GM12878 (cell line): ENCODE results near the gene SRSF3. TPM values are rescaled to one million over a fixed set of nuclear protein-coding genes. Genes with fewer than 3 reads are reported as not detected.

Experiments
- ATAC-seq: fragments of 200-7000 bp; cut with Tn5 transposase; 3 replicates; pipeline ENCODE4 v1.9.1; 2020; ENCODE audit warnings: mild to moderate bottlenecking, moderate library complexity
- BruUV-seq: library from RNA; stranded (reverse); fragments of 400-500 nt; replicated peaks from 2 replicates; lab custom pipeline; 2021; lab: Mats Ljungman, UMichigan
- CTCF ChIA-PET: fragments of 300-600 bp; sonication (Branson Sonifier 250); formaldehyde crosslinking; extraction: SDS; loops from one replicate; lab custom pipeline; 2021; ENCODE audit warnings: inconsistent platforms; lab: Yijun Ruan, JAX
- POLR2A ChIA-PET: fragments of 350-600 bp; formaldehyde crosslinking; extraction: SDS; loops from one replicate; lab custom pipeline; 2021; ENCODE audit warnings: inconsistent platforms; lab: Charles Lee
- RAD21 ChIA-PET: fragments of 300-600 bp; sonication (Branson Sonifier 250); formaldehyde crosslinking; loops from one replicate; lab custom pipeline; 2023; ENCODE audit warnings: antibody characterized with exemption; ENCODE audit not compliant: unreplicated experiment; lab: Charles Lee
- SMC1A ChIA-PET: fragments of 300-600 bp; sonication (Branson Sonifier 250); formaldehyde crosslinking; loops from one replicate; lab custom pipeline; 2023; ENCODE audit not compliant: unreplicated experiment, uncharacterized antibody; lab: Charles Lee
- DNase-seq: peaks from one replicate; pipeline ENCODE4 v3.0.0-alpha.2; 2011; ENCODE audit warnings: low read depth, low spot score
- FAIRE-seq: peaks from 3 replicates; lab custom pipeline; 2011; peaks lifted over from hg19 to GRCh38; lab: Jason Lieb, UNC
- H2AFZ ChIP-seq: 2 replicates; pipeline ENCODE4 v1.6.0; 2011; ENCODE audit warnings: low read depth, low read length, control low read depth; ENCODE audit not compliant: control insufficient read depth
- H3K27ac ChIP-seq: 2 replicates; pipeline ENCODE4 v1.5.1; 2011; ENCODE audit warnings: control low read depth; ENCODE audit not compliant: control insufficient read depth, insufficient read depth
- H3K27me3 ChIP-seq, 2 experiments: replicated peaks in 1 of 2; 2 replicates each; pipeline versions ENCODE4 v1.6.0 to v1.6.1; 2011; ENCODE audit warnings: low read length in 1 of 2; ENCODE audit not compliant: control insufficient read depth in 2 of 2, insufficient read depth in 2 of 2
- H3K36me3 ChIP-seq, 2 experiments: 2 replicates each; pipeline ENCODE4 v1.5.1; 2011; ENCODE audit warnings: low read length in 1 of 2; ENCODE audit not compliant: control insufficient read depth in 2 of 2, insufficient read depth in 2 of 2
- H3K4me1 ChIP-seq: 2 replicates; pipeline ENCODE4 v1.6.1; 2011; ENCODE audit warnings: mild to moderate bottlenecking, low read length, moderate library complexity, mixed read lengths; ENCODE audit not compliant: control insufficient read depth, insufficient read depth
- H3K4me2 ChIP-seq: 2 replicates; pipeline ENCODE4 v1.6.0; 2011; ENCODE audit warnings: control low read depth; ENCODE audit not compliant: control insufficient read depth, insufficient read depth
- H3K4me3 ChIP-seq: fragments of 200-600 bp; sonication (generic); 2 replicates; pipeline ENCODE4 v1.5.1; 2016
- H3K79me2 ChIP-seq: 2 replicates; pipeline ENCODE4 v1.6.0; 2011; ENCODE audit warnings: low read length; ENCODE audit not compliant: control insufficient read depth, insufficient read depth
- H3K9ac ChIP-seq: 2 replicates; pipeline ENCODE4 v1.8.0; 2011; ENCODE audit warnings: low read length, control low read depth, mixed read lengths; ENCODE audit not compliant: control insufficient read depth, insufficient read depth
- H3K9me3 ChIP-seq: replicated peaks from 3 replicates; pipeline ENCODE4 v1.5.1; 2011; ENCODE audit warnings: mild to moderate bottlenecking, low read length; ENCODE audit not compliant: control insufficient read depth, insufficient read depth
- H4K20me1 ChIP-seq: 2 replicates; pipeline ENCODE4 v1.6.0; 2011; ENCODE audit not compliant: control insufficient read depth, insufficient read depth
- ATF2 ChIP-seq: IDR thresholded peaks from 2 replicates; pipeline ENCODE4 v1.6.1; 2012; ENCODE audit warnings: low read length, inconsistent platforms
- ATF3 ChIP-seq: IDR thresholded peaks from 2 replicates; pipeline ENCODE4 v1.6.1; 2011; ENCODE audit warnings: low read depth, mild to moderate bottlenecking, low read length, moderate library complexity, borderline replicate concordance; ENCODE audit errors: extremely low read depth
- ATF7 ChIP-seq: fragments of 450-650 bp; IDR thresholded peaks from 2 replicates; pipeline ENCODE4 v1.6.1; 2016; ENCODE audit warnings: low read depth, mild to moderate bottlenecking
- BCL3 ChIP-seq: IDR thresholded peaks from 2 replicates; pipeline ENCODE4 v1.6.1; 2011; ENCODE audit warnings: borderline replicate concordance, low read depth, mild to moderate bottlenecking, moderate library complexity, low read length; ENCODE audit not compliant: insufficient read depth, poor library complexity, severe bottlenecking
- CHD1 ChIP-seq: IDR thresholded peaks from 2 replicates; pipeline ENCODE4 v1.6.1; 2012; ENCODE audit warnings: low read depth, low read length, improper control_type of control experiment
- FOS ChIP-seq: IDR thresholded peaks from 3 replicates; pipeline ENCODE4 v1.6.1; 2011; ENCODE audit warnings: borderline replicate concordance; ENCODE audit not compliant: insufficient read length; ENCODE audit errors: extremely low read depth
- FOXK2 ChIP-seq: fragments of 450-650 bp; IDR thresholded peaks from 2 replicates; pipeline ENCODE4 v1.6.1; 2017; ENCODE audit warnings: mild to moderate bottlenecking, moderate library complexity
- RB1 ChIP-seq: fragments of 450-650 bp; formaldehyde crosslinking; IDR thresholded peaks from 2 replicates; pipeline ENCODE4 v1.6.1; 2017; ENCODE audit warnings: mild to moderate bottlenecking, borderline replicate concordance
- ZBTB40 ChIP-seq: fragments of 450-650 bp; IDR thresholded peaks from 2 replicates; pipeline ENCODE4 v1.6.1; 2016; ENCODE audit warnings: mild to moderate bottlenecking, moderate library complexity, borderline replicate concordance
- ZZZ3 ChIP-seq: IDR thresholded peaks from 2 replicates; pipeline ENCODE4 v1.6.1; 2011; ENCODE audit warnings: low read depth; ENCODE audit not compliant: control insufficient read depth, insufficient read length
- WGBS: methylation state at CpG from one replicate; pipeline ENCODE4 v1.1.6; 2016; ENCODE audit warnings: low lambda C conversion rate; ENCODE audit not compliant: insufficient replicate concordance, insufficient coverage; ENCODE audit errors: missing lambda C conversion rate; 5-methylcytosine and 5-hydroxymethylcytosine counted together
- in situ Hi-C: fragments of 300-500 bp; cut with MboI; formaldehyde crosslinking; loops from 9 replicates; pipeline ENCODE4 v1.14.3; 2018; ENCODE audit warnings: mixed read lengths
- intact Hi-C: fragments of 100-400 bp; cut with micrococcal nuclease; formaldehyde crosslinking; loops from one replicate; pipeline ENCODE4 v1.14.2; 2022; ENCODE audit not compliant: unreplicated experiment
- polyA plus RNA-seq, 11 experiments: library from polyadenylated mRNA; depleted of rRNA in 4 of 11; unstranded in 6 of 11; stranded (reverse) in 5 of 11; fragments of >200 nt; fragmentation: Nextera tagmentation in 4 of 11; fragmentation: Illumina TruSeq in 1 of 11; extraction: Ambion mirVana in 4 of 11; extraction: Trizol in 1 of 11; gene quantifications; 1 replicate in 1 of 11; 2 replicates in 10 of 11; pipeline versions ENCODE4 v1.2.1 to v1.2.3, GENCODE V29; 2011 to 2016; ENCODE audit warnings: inconsistent platforms in 2 of 11, missing spikeins in 2 of 11, low read depth in 1 of 11
- total RNA-seq, 4 experiments: library from RNA; depleted of rRNA in 3 of 4; stranded (reverse); fragments of >200 nt in 3 of 4; fragmentation: Illumina TruSeq in 1 of 4; extraction: Trizol in 1 of 4; gene quantifications; 2 replicates each; pipeline versions ENCODE4 v1.2.1 to v1.2.3, GENCODE V29; 2013 to 2021

Gene SRSF3
- total and polyA plus RNA-seq, 10 of the 15 experiments (the other 5 are each of a cell fraction or from before 2014, with no cell fraction given), result 195 to 1,377 (median 493) TPM

GRCh38 chr6:36633370-36633769 lies 39.2 kb downstream of the SRSF3 start (continued):
- TF ChIP-seq BCL3 (no peak), ZBTB40 (no peak), ATF7 (no peak)
- TF ChIP-seq, all 136 proteins: peak for 0

- DNase-seq (no peak), FAIRE-seq (no peak), ATAC-seq (no peak)
- Histone ChIP-seq H3K36me3 (no peaks in the 10 kb centered on the region), H3K9ac (no peak overlapping the region), H3K4me3 (no peak overlapping the region), H3K9me3 (no peaks in the 10 kb centered on the region), H3K79me2 (no peaks in the 10 kb centered on the region), H2AFZ (no peak overlapping the region), H3K4me2 (no peak overlapping the region), H4K20me1 (no peaks in the 10 kb centered on the region), H3K27me3 (no peaks in the 10 kb centered on the region), H3K27ac (no peak overlapping the region), H3K4me1 (peaks cover 17% of the 10 kb centered on the region)
- CTCF ChIA-PET, result no interaction called here
- in situ Hi-C loops (no loop called here), intact Hi-C loops (no loop called here)
- WGBS, result 94% methylated on average over 9 of the region's 9 CpGs
- RAD21 ChIA-PET, result no interaction called here
- POLR2A ChIA-PET, result no interaction called here
- BruUV-seq, result no TSS peak
- SMC1A ChIA-PET, result interaction anchor here (2.0 kb wide), 1 partner anchor 9 kb away, joined by 5 read pairs; no protein-coding TSS in a partner anchor
- TF ChIP-seq ZZZ3 (no peak), CHD1 (no peak), FOS (no peak), ATF2 (no peak), RB1 (no peak), ATF3 (no peak), FOXK2 (no peak), ZBTB40 (no peak)
Observed at GRCh38 chr6:36633915-36634314, 39.8 kb downstream of the SRSF3 start.
